Measurements from ENCODE around the gene ISL2. TPM values are rescaled to one million over a fixed set of nuclear protein-coding genes. Genes with fewer than 3 reads are reported as not detected.

The ISL2 gene
- total and polyA plus RNA-seq, 9 donors = not detected

DNA sequence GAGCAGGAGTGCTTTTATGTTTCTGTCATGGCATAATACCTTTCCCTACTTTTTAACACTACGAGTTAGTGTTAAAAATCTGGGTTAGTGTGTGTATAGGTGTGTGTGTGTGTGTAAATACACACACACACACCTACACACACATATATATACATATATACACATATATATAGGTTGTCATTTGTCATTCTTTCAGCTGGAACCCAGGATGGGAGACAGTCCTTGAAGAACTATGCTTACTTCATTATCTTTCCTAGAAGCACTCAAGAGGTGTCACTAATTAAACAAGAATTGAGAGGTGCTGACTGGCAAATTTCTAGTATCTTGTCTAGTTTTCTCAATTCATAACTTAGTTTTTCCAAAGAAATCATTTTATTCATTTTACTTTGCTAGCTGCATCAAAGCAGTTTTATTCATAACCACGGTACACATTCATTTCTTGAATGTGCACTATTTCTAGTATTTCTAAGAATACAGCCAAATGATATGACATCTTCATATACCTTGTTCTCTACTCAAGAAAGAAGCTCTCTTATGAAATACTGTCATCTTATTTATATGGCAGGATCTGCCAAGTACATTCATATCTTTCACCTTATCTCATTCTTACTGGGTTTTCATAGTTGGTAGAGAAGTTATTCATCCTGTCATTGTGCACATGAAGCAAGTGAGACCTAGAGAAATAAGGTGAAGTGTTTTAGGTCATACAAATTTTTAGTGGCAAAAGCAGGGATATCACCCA is 46.6 kb downstream of the ISL2 start:
- TF ChIP-seq EP300 (IDR thresholded peaks at IDR 0.05) (no peak), POLR2A (IDR thresholded peaks at IDR 0.05) (no peak), CTCF (IDR thresholded peaks at IDR 0.05) (no peak)
- Histone ChIP-seq H3K27me3 (no peaks in the 10 kb centered on the region), H3K27ac (no peak overlapping the region), H3K4me3 (no peak overlapping the region), H3K36me3 (no peaks in the 10 kb centered on the region), H3K4me1 (ENCODE audit: insufficient read depth) (no peaks in the 10 kb centered on the region), H3K9me3 (no peaks in the 10 kb centered on the region)
- DNase-seq = no peak
- WGBS, 3 donors = 93 to 97% (median 95%) methylated on average over 2 of the region's 2 CpGs
- intact Hi-C loops (cut with DNase I) = no loop called here

- Histone ChIP-seq H3K36me3 (no peaks in the 10 kb centered on the region), H3K27ac (no peak overlapping the region), H3K4me1 (ENCODE audit: insufficient read depth) (no peaks in the 10 kb centered on the region), H3K27me3 (no peaks in the 10 kb centered on the region), H3K9me3 (no peaks in the 10 kb centered on the region), H3K4me3 (no peak overlapping the region)
- no peak for DNase-seq
- TF ChIP-seq CTCF (IDR thresholded peaks at IDR 0.05) = no peak
- intact Hi-C loops (cut with DNase I) = no loop called here
- 90 to 92% (median 91%) methylated on average over 2 of the region's 2 CpGs for WGBS, 3 donors
Measured at GRCh38 chr15:76384409-76384808, 47.8 kb downstream of the ISL2 start.

DNA sequence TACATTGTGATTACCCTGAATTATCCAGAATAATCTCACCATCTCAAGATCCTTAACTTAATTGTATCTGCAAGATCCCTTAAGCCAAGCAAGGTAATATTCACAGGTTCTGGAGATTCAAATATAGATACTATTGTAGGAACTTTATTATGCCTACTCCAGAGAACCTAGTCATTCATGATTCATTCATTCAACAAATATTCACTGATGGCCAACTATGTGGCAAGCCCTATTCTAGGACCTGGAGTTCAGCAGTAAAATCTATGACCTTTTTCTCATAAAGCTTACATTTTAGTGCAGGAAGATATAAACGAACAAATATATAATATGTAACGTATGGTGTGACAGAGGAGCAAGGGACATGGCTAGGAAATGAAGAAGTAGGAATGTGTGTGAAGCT is 49.6 kb downstream of the ISL2 start:
- intact Hi-C loops (cut with DNase I) = no loop called here
- Histone ChIP-seq H3K4me1 (ENCODE audit: insufficient read depth) (no peaks in the 10 kb centered on the region), H3K27me3 (no peaks in the 10 kb centered on the region), H3K36me3 (no peaks in the 10 kb centered on the region), H3K9me3 (no peaks in the 10 kb centered on the region), H3K27ac (no peak overlapping the region), H3K4me3 (no peak overlapping the region)
- WGBS, 3 donors = 96 to 98% (median 97%) methylated on average over 2 of the region's 2 CpGs
- TF ChIP-seq POLR2A (IDR thresholded peaks at IDR 0.05) (no peak), EP300 (IDR thresholded peaks at IDR 0.05) (no peak), CTCF (IDR thresholded peaks at IDR 0.05) (no peak)
- no peak for DNase-seq

GRCh38 chr15:76386926-76387325 is 50.4 kb downstream of the ISL2 start:
- 95 to 98% (median 95%) methylated on average over 2 of the region's 2 CpGs for WGBS, 3 donors

More at GRCh38 chr15:76386926-76387325, 50.4 kb downstream of the ISL2 start:
- Histone ChIP-seq H3K36me3 (no peaks in the 10 kb centered on the region), H3K4me1 (ENCODE audit: insufficient read depth) (no peaks in the 10 kb centered on the region), H3K27me3 (no peaks in the 10 kb centered on the region), H3K27ac (no peak overlapping the region), H3K4me3 (no peak overlapping the region), H3K9me3 (no peaks in the 10 kb centered on the region)
- TF ChIP-seq EP300 (IDR thresholded peaks at IDR 0.05) (no peak), POLR2A (IDR thresholded peaks at IDR 0.05) (no peak), CTCF (IDR thresholded peaks at IDR 0.05) (no peak)
- no peak for DNase-seq
- intact Hi-C loops (cut with DNase I) = no loop called here
